SU-DHL-6 (cell line): ENCODE data around the gene LINGO3.

Source experiments
- H2AFZ ChIP-seq: fragments of 200-600 bp; sonication (generic); 2 replicates; pipeline ENCODE4 v1.6.1; 2014; ENCODE audit warnings: low read depth, mild to moderate bottlenecking, moderate library complexity, mixed read lengths, antibody characterized with exemption, low read length; ENCODE audit not compliant: severe bottlenecking
- H3F3A ChIP-seq: fragments of 200-600 bp; shearing (Covaris generic); 2 replicates; pipeline ENCODE4 v1.6.0; 2016; ENCODE audit warnings: antibody characterized with exemption, mild to moderate bottlenecking; ENCODE audit not compliant: insufficient read depth
- H3K27ac ChIP-seq: fragments of 200-600 bp; sonication (generic); 2 replicates; pipeline ENCODE4 v1.5.1; 2016; ENCODE audit warnings: low read depth, mild to moderate bottlenecking, low read length, moderate library complexity, mixed read lengths
- H3K27me3 ChIP-seq: fragments of 200-600 bp; sonication (generic), shearing (Covaris generic); 2 replicates; pipeline ENCODE4 v1.6.0; 2014; ENCODE audit warnings: mild to moderate bottlenecking, low read length
- H3K36me3 ChIP-seq: fragments of 200-600 bp; sonication (generic); 2 replicates; pipeline ENCODE4 v1.6.1; 2014; ENCODE audit warnings: mild to moderate bottlenecking, low read length, mixed read lengths
- H3K4me2 ChIP-seq: fragments of 300-600, 200-600 bp; shearing (Covaris generic), sonication (generic); 2 replicates; pipeline ENCODE4 v1.6.0; 2014; ENCODE audit warnings: low read length, low read depth, mild to moderate bottlenecking; ENCODE audit not compliant: poor library complexity, severe bottlenecking
- H3K4me3 ChIP-seq: fragments of 200-600 bp; sonication (generic); 2 replicates; pipeline ENCODE4 v1.5.1; 2014; ENCODE audit warnings: antibody characterized with exemption, low read length, mild to moderate bottlenecking, mixed read lengths; ENCODE audit not compliant: insufficient read depth, poor library complexity, severe bottlenecking
- H3K79me2 ChIP-seq: fragments of 200-600 bp; sonication (generic); 2 replicates; pipeline ENCODE4 v1.6.1; 2014; ENCODE audit warnings: mild to moderate bottlenecking, low read length, moderate library complexity; ENCODE audit not compliant: insufficient read depth
- H3K9ac ChIP-seq: fragments of 200-600 bp; sonication (generic); 2 replicates; pipeline ENCODE4 v1.7.0; 2014; ENCODE audit warnings: mild to moderate bottlenecking, low read length
- H3K9me2 ChIP-seq: fragments of 200-600 bp; sonication (generic); replicated peaks from 2 replicates; pipeline ENCODE4 v1.6.1; 2014; ENCODE audit warnings: low read length; ENCODE audit not compliant: insufficient read depth
- H3K9me3 ChIP-seq: fragments of 200-600 bp; sonication (generic); 2 replicates; pipeline ENCODE4 v1.6.1; 2014; ENCODE audit warnings: low read length, mixed read lengths; ENCODE audit not compliant: insufficient read depth
- H4K20me1 ChIP-seq: fragments of 200-600 bp; sonication (generic); 2 replicates; pipeline ENCODE4 v1.6.1; 2014; ENCODE audit warnings: low read depth, mild to moderate bottlenecking, antibody characterized with exemption, low read length, moderate library complexity, mixed read lengths
- CTCF ChIP-seq: fragments of 200-600 bp; sonication (generic); IDR thresholded peaks from one replicate; pipeline ENCODE4 v1.5.1; 2017; ENCODE audit warnings: antibody characterized with exemption, mild to moderate bottlenecking, low read length, moderate library complexity; ENCODE audit not compliant: insufficient read depth, poor library complexity, severe bottlenecking
- EZH2phosphoT487 ChIP-seq: fragments of 200-600 bp; sonication (generic), shearing (Covaris generic); conservative IDR thresholded peaks from 2 replicates; pipeline ENCODE4 v1.6.1; 2018; ENCODE audit warnings: mild to moderate bottlenecking, antibody characterized with exemption, low read length, moderate library complexity, mixed read lengths

The LINGO3 gene

GRCh38 chr19:2290441-2291184 is 17.3 kb downstream of the LINGO3 start:
- Histone ChIP-seq H2AFZ (peak overlapping the region; percentile 12), H3K79me2 (no peaks in the 10 kb centered on the region), H3K9me2 (no peaks in the 10 kb centered on the region), H4K20me1 (no peaks in the 10 kb centered on the region), H3K9me3 (no peaks in the 10 kb centered on the region), H3F3A (0 out of 2 replicates have a peak, but pooled peaks cover 3% of the 10 kb centered on the region), H3K4me3 (peak overlapping the region; percentile 52), H3K4me2 (peak overlapping the region; percentile 68), H3K36me3 (no peaks in the 10 kb centered on the region), H3K9ac (peak overlapping the region; percentile 51), H3K27me3 (no peaks in the 10 kb centered on the region), H3K27ac (peak overlapping the region; percentile 75)
- TF ChIP-seq EZH2phosphoT487 (no peak), CTCF (no peak)

- H3K9me2 ChIP-seq: no peaks in the 10 kb centered on the region
- 0 out of 2 replicates have a peak, but pooled peaks cover 3% of the 10 kb centered on the region for H3F3A ChIP-seq
- no peaks in the 10 kb centered on the region for H3K27me3 ChIP-seq
- TF ChIP-seq CTCF: no peak
- TF ChIP-seq EZH2phosphoT487: no peak
- H3K79me2 ChIP-seq: no peaks in the 10 kb centered on the region
- H3K36me3 ChIP-seq: no peaks in the 10 kb centered on the region
- no peaks in the 10 kb centered on the region for H3K9me3 ChIP-seq
- H2AFZ ChIP-seq: peak overlapping the region; percentile 12
- no peaks in the 10 kb centered on the region for H4K20me1 ChIP-seq
- peak overlapping the region; percentile 75 for H3K27ac ChIP-seq
- H3K9ac ChIP-seq: peak overlapping the region; percentile 51
- H3K4me3 ChIP-seq: peak overlapping the region; percentile 52
- peak overlapping the region; percentile 68 for H3K4me2 ChIP-seq
Observed at GRCh38 chr19:2289714-2290435, 18.1 kb downstream of the LINGO3 start.

- 0 out of 2 replicates have a peak, but pooled peaks cover 3% of the 10 kb centered on the region for H3F3A ChIP-seq
- no peaks in the 10 kb centered on the region for H3K36me3 ChIP-seq
- peak overlapping the region; percentile 75 for H3K27ac ChIP-seq
- peak overlapping the region; percentile 52 for H3K4me3 ChIP-seq
- peak overlapping the region; percentile 68 for H3K4me2 ChIP-seq
- no peaks in the 10 kb centered on the region for H4K20me1 ChIP-seq
- no peaks in the 10 kb centered on the region for H3K9me3 ChIP-seq
- no peaks in the 10 kb centered on the region for H3K9me2 ChIP-seq
- no peak for TF ChIP-seq CTCF
- TF ChIP-seq EZH2phosphoT487: no peak
- H3K79me2 ChIP-seq: no peaks in the 10 kb centered on the region
- H3K27me3 ChIP-seq: no peaks in the 10 kb centered on the region
- H3K9ac ChIP-seq: peak overlapping the region; percentile 51; the same call in 1 of the 2 replicates
- H2AFZ ChIP-seq: no peak overlapping the region
Observed at GRCh38 chr19:2288818-2289713, 18.9 kb downstream of the LINGO3 start.
